T-helper 2 cell (primary cell): Measurements from ENCODE around the gene GIPC3.

ENCODE experiments used
- DNase-seq, 5 experiments: peaks; one replicate each; pipeline versions ENCODE4 v3.0.0 to v3.0.0-alpha.2; 2012 to 2022

The GIPC3 gene

DNA sequence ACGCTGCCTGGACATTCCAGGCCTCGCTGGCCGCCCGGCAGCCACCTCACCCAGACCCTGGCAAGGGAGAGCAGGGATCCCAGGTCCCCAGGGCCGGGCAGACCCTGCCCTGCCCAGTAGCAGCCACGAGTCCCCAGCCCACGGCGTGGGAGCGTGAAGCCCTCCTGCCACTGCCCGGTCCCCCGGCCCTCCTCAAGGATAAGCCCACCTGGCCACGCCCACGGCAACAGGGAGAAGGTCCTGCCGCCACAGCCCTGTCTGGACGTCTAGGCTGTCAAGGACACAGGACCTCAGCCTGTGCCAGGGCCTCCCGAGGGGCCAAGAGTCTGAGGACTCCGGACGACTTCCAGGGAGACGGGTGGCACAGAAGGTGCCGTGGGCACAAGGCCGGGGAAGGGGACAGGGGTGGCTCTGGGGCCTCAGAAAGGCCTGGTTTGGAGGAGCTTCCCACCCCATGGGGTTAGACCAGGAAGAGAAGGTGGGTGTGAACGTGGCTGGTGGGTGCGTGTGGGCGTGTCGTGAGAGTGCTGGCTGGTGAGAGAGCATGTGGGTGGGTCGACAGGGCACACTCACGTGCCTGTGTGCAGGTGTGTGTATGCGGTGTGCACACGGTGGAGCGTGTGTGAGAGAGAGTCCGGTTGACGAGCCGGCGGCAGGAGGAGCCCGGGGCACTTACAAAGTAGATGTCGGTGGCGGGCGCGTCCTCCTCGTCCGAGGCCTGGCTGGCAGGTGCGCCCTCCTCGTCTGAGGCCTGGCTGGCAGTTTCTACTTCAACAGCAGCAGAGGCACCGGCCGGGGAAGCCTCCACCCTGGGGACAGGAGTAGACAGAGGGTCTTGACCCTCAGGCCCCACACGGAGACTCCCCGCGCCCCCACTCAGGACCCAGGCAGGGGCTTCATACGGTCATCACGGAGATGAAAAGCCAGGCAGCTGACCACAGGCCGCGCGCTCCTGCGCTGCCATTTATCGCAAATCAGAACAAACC is 53.2 kb downstream of the GIPC3 start:
- no peak for DNase-seq

DNA sequence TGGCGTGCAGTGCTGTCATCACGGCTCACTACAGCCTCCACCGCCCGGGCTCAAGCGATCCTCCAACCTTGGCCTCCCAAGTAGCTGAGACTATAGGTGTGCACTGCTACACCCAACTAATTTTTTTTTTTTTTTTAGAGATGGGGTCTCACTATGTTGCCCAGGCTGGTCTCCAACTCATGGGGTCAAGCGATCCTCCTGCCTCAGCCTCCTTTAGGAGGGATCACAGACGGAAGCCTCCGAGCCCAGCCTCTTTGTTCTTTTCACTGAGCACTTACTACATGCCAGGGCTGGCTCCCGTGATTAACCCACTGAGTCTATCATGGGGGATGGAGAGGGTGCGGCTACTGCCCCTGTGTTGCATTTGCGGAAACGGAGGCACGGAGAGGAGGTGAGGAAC is 54.2 kb downstream of the GIPC3 start:
- DNase-seq = no peak

DNA sequence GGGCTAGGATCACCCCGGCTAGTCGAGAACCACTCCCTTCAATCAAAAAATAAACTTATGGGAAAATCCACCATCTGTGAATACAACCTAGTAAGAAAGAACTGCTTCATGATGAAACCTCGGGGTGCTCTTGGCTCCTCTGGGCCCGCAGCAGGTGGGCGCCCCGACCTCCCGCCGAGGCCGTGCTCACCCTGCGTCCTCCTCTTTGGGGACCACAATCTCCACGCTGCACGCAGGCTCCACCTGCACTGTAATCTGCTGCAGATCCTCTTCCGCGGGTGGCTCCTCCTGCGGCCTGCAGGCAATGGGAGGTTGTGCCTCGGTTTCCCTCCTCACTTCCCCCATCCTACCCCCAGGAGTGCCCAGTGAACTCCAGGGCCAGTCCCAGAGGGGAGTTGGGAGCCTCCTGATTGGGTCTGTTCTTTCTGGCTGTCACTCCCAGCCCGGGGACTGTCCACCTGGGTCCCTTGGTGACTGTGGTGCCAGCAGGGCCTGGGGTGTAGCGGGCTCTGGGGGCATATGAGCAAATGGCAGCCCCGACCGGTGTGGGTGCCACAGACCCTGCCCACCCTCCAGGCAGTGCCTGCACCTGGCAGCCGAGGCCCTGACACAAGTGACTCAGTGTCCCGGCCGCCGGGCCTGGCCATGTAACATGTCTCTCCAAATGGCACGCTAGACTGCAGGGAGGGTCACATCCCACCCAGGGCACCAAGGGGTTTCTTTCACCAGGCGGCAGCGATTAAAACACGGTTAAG is 56.4 kb downstream of the GIPC3 start:
- DNase-seq = no peak

DNA sequence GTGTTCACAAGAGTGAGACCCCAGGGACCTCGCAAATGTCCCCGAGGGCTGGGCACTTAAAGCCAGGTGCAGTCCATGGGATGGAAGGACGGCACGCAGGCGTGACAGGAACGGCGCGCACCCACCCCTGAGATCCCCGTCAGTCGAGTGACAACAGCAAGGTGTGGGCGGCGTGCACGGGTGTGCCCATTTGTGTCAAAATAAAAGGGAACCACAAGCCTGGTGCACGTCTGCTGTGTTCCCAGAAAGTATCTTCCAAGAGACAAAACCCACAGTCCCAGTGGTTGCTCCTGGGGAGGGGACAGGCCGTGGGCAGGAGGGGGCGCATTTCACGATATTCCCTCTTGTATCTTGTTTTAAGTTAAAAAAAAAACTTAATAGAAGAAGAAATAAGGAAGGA is 57.0 kb downstream of the GIPC3 start:
- no peak for DNase-seq
